HG02973 (cell line): Measurements from ENCODE around the gene CLEC1A.

Experiments
- ATAC-seq: cut with Tn5 transposase; IDR thresholded peaks from one replicate; pipeline ENCODE4 v1.9.1; 2021; ENCODE audit warnings: moderate library complexity; ENCODE audit not compliant: unreplicated experiment

The CLEC1A gene

GRCh38 chr12:10101648-10102220 is 2.9 kb upstream of the CLEC1A start:
- ATAC-seq = no peak

- ATAC-seq = no peak
Measured at GRCh38 chr12:10101042-10101579, 2.3 kb upstream of the CLEC1A start.

- no peak for ATAC-seq
Measured at GRCh38 chr12:10097521-10097920, 1.3 kb downstream of the CLEC1A start.

- ATAC-seq = no peak
Measured at GRCh38 chr12:10095971-10096370, 2.8 kb downstream of the CLEC1A start.

- ATAC-seq = no peak
Measured at GRCh38 chr12:10094646-10095395, 4.0 kb downstream of the CLEC1A start.

GRCh38 chr12:10088955-10089900 is 9.6 kb downstream of the CLEC1A start:
- no peak for ATAC-seq

- no peak for ATAC-seq
Measured at GRCh38 chr12:10088031-10088430, 10.8 kb downstream of the CLEC1A start.

- no peak for ATAC-seq
Measured at GRCh38 chr12:10086387-10086786, 12.4 kb downstream of the CLEC1A start.

GRCh38 chr12:10084733-10085132 is 14.1 kb downstream of the CLEC1A start:
- no peak for ATAC-seq

- no peak for ATAC-seq
Measured at GRCh38 chr12:10082117-10082874, 16.5 kb downstream of the CLEC1A start.

- ATAC-seq = no peak
Measured at GRCh38 chr12:10075451-10075850, 23.3 kb downstream of the CLEC1A start.

GRCh38 chr12:10073261-10073660 is 25.5 kb downstream of the CLEC1A start:
- no peak for ATAC-seq

- ATAC-seq = no peak
Measured at GRCh38 chr12:10072131-10072530, 26.7 kb downstream of the CLEC1A start.

GRCh38 chr12:10070380-10070779 is 28.4 kb downstream of the CLEC1A start:
- ATAC-seq = no peak

- ATAC-seq = no peak
Measured at GRCh38 chr12:10069976-10070375, 28.8 kb downstream of the CLEC1A start.

- ATAC-seq = no peak
Measured at GRCh38 chr12:10069099-10069498, 29.7 kb downstream of the CLEC1A start.

GRCh38 chr12:10068644-10069043 is 30.1 kb downstream of the CLEC1A start:
- no peak for ATAC-seq

GRCh38 chr12:10067942-10068341 is 30.8 kb downstream of the CLEC1A start:
- ATAC-seq = no peak

GRCh38 chr12:10067264-10067663 is 31.5 kb downstream of the CLEC1A start:
- no peak for ATAC-seq

- ATAC-seq = no peak
Measured at GRCh38 chr12:10065241-10065640, 33.5 kb downstream of the CLEC1A start.

- ATAC-seq = no peak
Measured at GRCh38 chr12:10058387-10058786, 40.4 kb downstream of the CLEC1A start.
